ENCODE measurements around the gene ELMO3. TPM values are rescaled to one million over a fixed set of nuclear protein-coding genes. Genes with fewer than 3 reads are reported as not detected.

The ELMO3 gene
- total and polyA plus RNA-seq, 2 donors from 2014 or later = 24.2 to 33.1 TPM

GRCh38 chr16:67192781-67193361, 6.1 kb upstream of the ELMO3 start:
- H3K9me3 ChIP-seq (ENCODE audit: control insufficient read depth in 2 of 3, insufficient read depth in 1 of 3, low read length in 3 of 3) = no peaks in the 10 kb centered on the region
- no peak for DNase-seq
- TF ChIP-seq, protein P1, sequence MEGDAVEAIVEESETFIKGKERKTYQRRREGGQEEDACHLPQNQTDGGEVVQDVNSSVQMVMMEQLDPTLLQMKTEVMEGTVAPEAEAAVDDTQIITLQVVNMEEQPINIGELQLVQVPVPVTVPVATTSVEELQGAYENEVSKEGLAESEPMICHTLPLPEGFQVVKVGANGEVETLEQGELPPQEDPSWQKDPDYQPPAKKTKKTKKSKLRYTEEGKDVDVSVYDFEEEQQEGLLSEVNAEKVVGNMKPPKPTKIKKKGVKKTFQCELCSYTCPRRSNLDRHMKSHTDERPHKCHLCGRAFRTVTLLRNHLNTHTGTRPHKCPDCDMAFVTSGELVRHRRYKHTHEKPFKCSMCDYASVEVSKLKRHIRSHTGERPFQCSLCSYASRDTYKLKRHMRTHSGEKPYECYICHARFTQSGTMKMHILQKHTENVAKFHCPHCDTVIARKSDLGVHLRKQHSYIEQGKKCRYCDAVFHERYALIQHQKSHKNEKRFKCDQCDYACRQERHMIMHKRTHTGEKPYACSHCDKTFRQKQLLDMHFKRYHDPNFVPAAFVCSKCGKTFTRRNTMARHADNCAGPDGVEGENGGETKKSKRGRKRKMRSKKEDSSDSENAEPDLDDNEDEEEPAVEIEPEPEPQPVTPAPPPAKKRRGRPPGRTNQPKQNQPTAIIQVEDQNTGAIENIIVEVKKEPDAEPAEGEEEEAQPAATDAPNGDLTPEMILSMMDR (IDR thresholded peaks at IDR 0.05; ENCODE audit: borderline replicate concordance, extremely low read depth, insufficient read depth) = no peak
- no peaks in the 10 kb centered on the region for H3K27me3 ChIP-seq (ENCODE audit: control insufficient read depth, insufficient read depth, low read length)
- peak overlapping the region; percentile 59 to 99 (median 97) for H3K9ac ChIP-seq (ENCODE audit: low read length in 3 of 3)
- no peak overlapping the region for H3K27ac ChIP-seq (ENCODE audit: low read depth in 2 of 2, low read length in 2 of 2)
- H3K36me3 ChIP-seq (ENCODE audit: control insufficient read depth in 2 of 3, insufficient read depth in 3 of 3, low read length in 3 of 3) = peaks cover 7 to 45% (median 26%) of the 10 kb centered on the region in 3 donors
- H3K4me1 ChIP-seq (ENCODE audit: control insufficient read depth in 2 of 3, insufficient read depth in 2 of 3, low read depth in 1 of 3, low read length in 3 of 3) = peaks cover 0 to 42% (median 28%) of the 10 kb centered on the region in 3 donors
- intact Hi-C loops (cut with DNase I) = no loop called here
- peak overlapping the region; percentile 86 to 99 (median 93) for H3K4me3 ChIP-seq (ENCODE audit: low read length in 3 of 3)
- no peak for FAIRE-seq

- intact Hi-C loops (cut with DNase I) = no loop called here
- DNase-seq (no peak), FAIRE-seq (no peak)
- Histone ChIP-seq H3K9ac (ENCODE audit: low read length in 3 of 3) (peak overlapping the region in 1 of 3 donors; percentile 99), H3K4me1 (ENCODE audit: control insufficient read depth in 2 of 3, insufficient read depth in 2 of 3, low read depth in 1 of 3, low read length in 3 of 3) (peaks cover 0 to 49% (median 34%) of the 10 kb centered on the region in 3 donors), H3K27ac (ENCODE audit: low read depth in 2 of 2, low read length in 2 of 2) (no peak overlapping the region), H3K9me3 (ENCODE audit: control insufficient read depth in 2 of 3, insufficient read depth in 1 of 3, low read length in 3 of 3) (no peaks in the 10 kb centered on the region), H3K27me3 (ENCODE audit: control insufficient read depth, insufficient read depth, low read length) (no peaks in the 10 kb centered on the region), H3K4me3 (ENCODE audit: low read length in 3 of 3) (peak overlapping the region in 1 of 3 donors; percentile 99), H3K36me3 (ENCODE audit: control insufficient read depth in 2 of 3, insufficient read depth in 3 of 3, low read length in 3 of 3) (peaks cover 7 to 48% (median 26%) of the 10 kb centered on the region in 3 donors)
- TF ChIP-seq, protein P1 (IDR thresholded peaks at IDR 0.05; ENCODE audit: borderline replicate concordance, extremely low read depth, insufficient read depth) = no peak
Observed at GRCh38 chr16:67193536-67193935, 5.4 kb upstream of the ELMO3 start.

GRCh38 chr16:67194260-67194659, 4.7 kb upstream of the ELMO3 start:
- intact Hi-C loops (cut with DNase I) = no loop called here
- Histone ChIP-seq H3K27ac (ENCODE audit: low read depth in 2 of 2, low read length in 2 of 2) (no peak overlapping the region), H3K9me3 (ENCODE audit: control insufficient read depth in 2 of 3, insufficient read depth in 1 of 3, low read length in 3 of 3) (no peaks in the 10 kb centered on the region), H3K4me3 (ENCODE audit: low read length in 3 of 3) (no peak overlapping the region), H3K4me1 (ENCODE audit: control insufficient read depth in 2 of 3, insufficient read depth in 2 of 3, low read depth in 1 of 3, low read length in 3 of 3) (peaks cover 0 to 49% (median 35%) of the 10 kb centered on the region in 3 donors), H3K36me3 (ENCODE audit: control insufficient read depth in 2 of 3, insufficient read depth in 3 of 3, low read length in 3 of 3) (peaks cover 7 to 48% (median 26%) of the 10 kb centered on the region in 3 donors), H3K27me3 (ENCODE audit: control insufficient read depth, insufficient read depth, low read length) (no peaks in the 10 kb centered on the region), H3K9ac (ENCODE audit: low read length in 3 of 3) (no peak overlapping the region)
- FAIRE-seq = no peak
- no peak for DNase-seq
- TF ChIP-seq, protein P1 (IDR thresholded peaks at IDR 0.05; ENCODE audit: borderline replicate concordance, extremely low read depth, insufficient read depth) = no peak
